ENCODE data around the gene WFIKKN1. TPM values are rescaled to one million over a fixed set of nuclear protein-coding genes. Genes with fewer than 3 reads are reported as not detected.
A peak's percentile ranks its signal among the peaks of the same experiment; 100 is the strongest.

Gene WFIKKN1
- total RNA-seq, 1 experiment from 2014 or later = 0.47 TPM

DNA sequence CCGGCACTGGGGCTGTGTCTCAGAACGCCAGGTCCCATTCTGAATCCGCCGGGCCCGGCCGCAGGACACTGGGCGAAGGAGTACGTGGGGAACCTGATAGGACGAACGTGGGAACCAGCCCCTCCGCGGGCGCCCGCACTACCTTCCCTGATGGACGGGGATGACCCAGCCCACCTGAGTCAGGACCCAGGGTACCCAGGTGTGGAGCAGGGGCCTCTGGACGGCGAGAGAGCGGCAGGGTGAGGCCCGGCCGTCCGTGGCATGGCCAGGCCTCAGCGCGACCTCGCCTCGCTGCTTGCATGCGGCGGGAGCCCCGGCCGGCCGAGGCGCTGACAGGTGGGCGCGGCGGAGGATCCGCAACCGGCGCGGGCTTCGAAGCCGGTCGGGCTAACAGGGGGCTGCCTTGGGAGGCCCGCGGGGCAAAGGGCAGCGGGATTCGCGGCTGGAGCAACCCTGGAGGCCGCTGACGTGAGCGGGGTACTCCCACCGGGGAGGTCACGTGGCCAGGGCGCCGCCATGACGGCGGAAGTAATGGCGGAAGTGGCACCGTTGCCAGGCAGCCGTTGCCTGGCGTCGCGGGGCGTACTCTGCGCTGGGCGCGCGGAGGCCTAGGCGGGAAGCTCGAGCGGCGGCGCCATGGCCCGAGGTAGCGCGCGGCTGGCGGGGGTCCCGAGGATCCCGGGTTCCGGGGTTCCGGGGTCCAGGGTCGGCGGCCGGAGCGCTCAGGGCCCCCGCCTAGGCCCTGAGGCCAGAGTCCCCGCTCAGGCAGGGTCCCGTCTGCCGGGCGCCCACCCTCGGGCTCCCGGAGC, 18.2 kb downstream of the WFIKKN1 start, which contains the start of gene WDR90:
Gene WDR90 (plus strand): TSS at position 585 of the 809 bp plus-strand sequence. CDS start 52 bp downstream, at position 637.
- H3K4me3 ChIP-seq (replicated peaks in 1 of 2; ENCODE audit: low read depth in 1 of 2, low read length in 2 of 2) = peak within 1 kb of the TSS; percentile 64 to 68
- peak within 1 kb of the TSS; percentile 82 for H3K9ac ChIP-seq (ENCODE audit: low read length)
- no peak within 1 kb of the TSS for H2AFZ ChIP-seq (ENCODE audit: low read depth, low read length, poor library complexity, severe bottlenecking)
- peaks cover 19 to 40% of the 10 kb centered on the region in 2 experiments for H3K4me1 ChIP-seq (ENCODE audit: control insufficient read depth in 1 of 2, insufficient read depth in 2 of 2, low read length in 2 of 2)
- peaks cover 27% of the 10 kb centered on the region for H3K79me2 ChIP-seq (ENCODE audit: insufficient read depth, low read length)
- H3K4me2 ChIP-seq (ENCODE audit: low read length) = peak within 1 kb of the TSS; percentile 84
- TF ChIP-seq ZFX (IDR thresholded peaks at IDR 0.05) (peak; percentile 96), ZNF274 (IDR thresholded peaks at IDR 0.05; ENCODE audit: low read depth, low read length) (no peak), YY1 (IDR thresholded peaks at IDR 0.05; ENCODE audit: extremely low read depth, insufficient replicate concordance, low read depth, low read length) (peak; percentile 92), EZH2 (IDR thresholded peaks at IDR 0.05) (no peak), SIN3A (IDR thresholded peaks at IDR 0.05; ENCODE audit: low read depth) (peak; percentile 72), POLR2A (IDR thresholded peaks at IDR 0.05; ENCODE audit: borderline replicate concordance, extremely low read depth, insufficient read depth, insufficient read length) (peak; percentile 44)
- TF ChIP-seq, protein P1, sequence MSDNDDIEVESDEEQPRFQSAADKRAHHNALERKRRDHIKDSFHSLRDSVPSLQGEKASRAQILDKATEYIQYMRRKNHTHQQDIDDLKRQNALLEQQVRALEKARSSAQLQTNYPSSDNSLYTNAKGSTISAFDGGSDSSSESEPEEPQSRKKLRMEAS (IDR thresholded peaks at IDR 0.05) = peak; percentile 90
- ChIA-PET POLR2A (no interaction called here), RAD21 (ENCODE audit: low non-redundant PET in 1 of 2, low total read pairs in 2 of 2, uncharacterized antibody in 2 of 2, unreplicated experiment in 2 of 2) (no interaction called here), CTCF (interaction anchor here (1.9 to 2.3 kb wide), 2 partner anchors 11 to 30 kb away, joined by 5 to 13 read pairs; no protein-coding TSS in a partner anchor)
- no peaks in the 10 kb centered on the region for H3K9me2 ChIP-seq (ENCODE audit: insufficient read depth)
- DNase-seq (ENCODE audit: low read depth, low spot score) (peak; percentile 59), ATAC-seq (peak; percentile 66)
- H3K36me3 ChIP-seq (ENCODE audit: control insufficient read depth in 1 of 2, insufficient read depth in 2 of 2, low read length in 2 of 2) = no peaks in the 10 kb centered on the region
- H3K27me3 ChIP-seq (ENCODE audit: insufficient read depth, low read length) = no peaks in the 10 kb centered on the region
- no TSS peak for BruUV-seq (replicated peaks)
- peak within 1 kb of the TSS; percentile 96 for H3K27ac ChIP-seq (ENCODE audit: low read depth, low read length)
- intact Hi-C loops (cut with micrococcal nuclease) = no loop called here
- H4K20me1 ChIP-seq (ENCODE audit: insufficient read depth) = no peaks in the 10 kb centered on the region
- no peaks in the 10 kb centered on the region for H3K9me3 ChIP-seq (ENCODE audit: control insufficient read depth in 1 of 2, insufficient read depth in 1 of 2, low read depth in 1 of 2, low read length in 2 of 2)

DNA sequence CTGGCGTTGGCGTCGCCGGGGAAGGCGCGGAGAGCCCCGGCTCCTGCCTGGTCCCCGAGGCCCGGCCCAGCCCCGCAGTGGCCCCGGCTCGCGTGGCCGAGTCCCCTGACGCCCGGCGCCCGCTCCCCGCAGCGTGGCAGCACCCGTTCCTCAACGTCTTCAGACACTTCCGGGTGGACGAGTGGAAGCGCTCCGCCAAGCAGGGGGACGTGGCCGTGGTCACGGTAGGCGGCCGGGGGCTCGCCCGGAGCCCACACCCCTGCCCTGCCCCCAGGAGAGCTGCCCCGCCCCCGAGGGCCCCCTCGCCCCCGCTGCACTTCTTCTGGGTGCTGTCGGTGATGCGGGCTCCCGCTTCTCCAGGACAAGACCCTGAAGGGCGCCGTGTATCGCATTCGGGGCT, 18.8 kb downstream of the WFIKKN1 start:
- Histone ChIP-seq H3K4me2 (ENCODE audit: low read length) (peak overlapping the region; percentile 84), H3K9me3 (ENCODE audit: control insufficient read depth in 1 of 2, insufficient read depth in 1 of 2, low read depth in 1 of 2, low read length in 2 of 2) (no peaks in the 10 kb centered on the region), H3K4me3 (replicated peaks in 1 of 2; ENCODE audit: low read depth in 1 of 2, low read length in 2 of 2) (peak overlapping the region; percentile 64 to 68), H3K79me2 (ENCODE audit: insufficient read depth, low read length) (peaks cover 21% of the 10 kb centered on the region), H2AFZ (ENCODE audit: low read depth, low read length, poor library complexity, severe bottlenecking) (no peak overlapping the region), H3K27ac (ENCODE audit: low read depth, low read length) (peak overlapping the region; percentile 96), H3K9ac (ENCODE audit: low read length) (peak overlapping the region; percentile 82), H3K36me3 (ENCODE audit: control insufficient read depth in 1 of 2, insufficient read depth in 2 of 2, low read length in 2 of 2) (no peaks in the 10 kb centered on the region), H4K20me1 (ENCODE audit: insufficient read depth) (no peaks in the 10 kb centered on the region), H3K27me3 (ENCODE audit: insufficient read depth, low read length) (no peaks in the 10 kb centered on the region), H3K4me1 (ENCODE audit: control insufficient read depth in 1 of 2, insufficient read depth in 2 of 2, low read length in 2 of 2) (peaks cover 13 to 33% of the 10 kb centered on the region in 2 experiments), H3K9me2 (ENCODE audit: insufficient read depth) (no peaks in the 10 kb centered on the region)
- no peak for DNase-seq (ENCODE audit: low read depth, low spot score)
- ChIA-PET RAD21 (ENCODE audit: low non-redundant PET in 1 of 2, low total read pairs in 2 of 2, uncharacterized antibody in 2 of 2, unreplicated experiment in 2 of 2) (no interaction called here), CTCF (interaction anchor here (1.9 to 2.3 kb wide), 2 partner anchors 10 to 29 kb away, joined by 5 to 13 read pairs; no protein-coding TSS in a partner anchor), POLR2A (no interaction called here)
- ATAC-seq = peak; percentile 10
- intact Hi-C loops (cut with micrococcal nuclease) = no loop called here
- BruUV-seq (replicated peaks) = no TSS peak
- no peak for TF ChIP-seq YY1 (IDR thresholded peaks at IDR 0.05; ENCODE audit: extremely low read depth, insufficient replicate concordance, low read depth, low read length)
- TF ChIP-seq POLR2A (IDR thresholded peaks at IDR 0.05; ENCODE audit: borderline replicate concordance, extremely low read depth, insufficient read depth, insufficient read length) = no peak
- TF ChIP-seq, protein P2, sequence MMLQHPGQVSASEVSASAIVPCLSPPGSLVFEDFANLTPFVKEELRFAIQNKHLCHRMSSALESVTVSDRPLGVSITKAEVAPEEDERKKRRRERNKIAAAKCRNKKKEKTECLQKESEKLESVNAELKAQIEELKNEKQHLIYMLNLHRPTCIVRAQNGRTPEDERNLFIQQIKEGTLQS (IDR thresholded peaks at IDR 0.05) = no peak
- TF ChIP-seq, protein P3, sequence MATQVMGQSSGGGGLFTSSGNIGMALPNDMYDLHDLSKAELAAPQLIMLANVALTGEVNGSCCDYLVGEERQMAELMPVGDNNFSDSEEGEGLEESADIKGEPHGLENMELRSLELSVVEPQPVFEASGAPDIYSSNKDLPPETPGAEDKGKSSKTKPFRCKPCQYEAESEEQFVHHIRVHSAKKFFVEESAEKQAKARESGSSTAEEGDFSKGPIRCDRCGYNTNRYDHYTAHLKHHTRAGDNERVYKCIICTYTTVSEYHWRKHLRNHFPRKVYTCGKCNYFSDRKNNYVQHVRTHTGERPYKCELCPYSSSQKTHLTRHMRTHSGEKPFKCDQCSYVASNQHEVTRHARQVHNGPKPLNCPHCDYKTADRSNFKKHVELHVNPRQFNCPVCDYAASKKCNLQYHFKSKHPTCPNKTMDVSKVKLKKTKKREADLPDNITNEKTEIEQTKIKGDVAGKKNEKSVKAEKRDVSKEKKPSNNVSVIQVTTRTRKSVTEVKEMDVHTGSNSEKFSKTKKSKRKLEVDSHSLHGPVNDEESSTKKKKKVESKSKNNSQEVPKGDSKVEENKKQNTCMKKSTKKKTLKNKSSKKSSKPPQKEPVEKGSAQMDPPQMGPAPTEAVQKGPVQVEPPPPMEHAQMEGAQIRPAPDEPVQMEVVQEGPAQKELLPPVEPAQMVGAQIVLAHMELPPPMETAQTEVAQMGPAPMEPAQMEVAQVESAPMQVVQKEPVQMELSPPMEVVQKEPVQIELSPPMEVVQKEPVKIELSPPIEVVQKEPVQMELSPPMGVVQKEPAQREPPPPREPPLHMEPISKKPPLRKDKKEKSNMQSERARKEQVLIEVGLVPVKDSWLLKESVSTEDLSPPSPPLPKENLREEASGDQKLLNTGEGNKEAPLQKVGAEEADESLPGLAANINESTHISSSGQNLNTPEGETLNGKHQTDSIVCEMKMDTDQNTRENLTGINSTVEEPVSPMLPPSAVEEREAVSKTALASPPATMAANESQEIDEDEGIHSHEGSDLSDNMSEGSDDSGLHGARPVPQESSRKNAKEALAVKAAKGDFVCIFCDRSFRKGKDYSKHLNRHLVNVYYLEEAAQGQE (IDR thresholded peaks at IDR 0.05; ENCODE audit: low read depth) = no peak
- TF ChIP-seq SP1 (IDR thresholded peaks at IDR 0.05; ENCODE audit: low read depth) = no peak
- no peak for TF ChIP-seq SIN3A (IDR thresholded peaks at IDR 0.05; ENCODE audit: low read depth)
- no peak for TF ChIP-seq CBX3 (IDR thresholded peaks at IDR 0.05; ENCODE audit: low read depth)
- TF ChIP-seq, protein P1 (IDR thresholded peaks at IDR 0.05) = no peak
- no peak for TF ChIP-seq ZFX (IDR thresholded peaks at IDR 0.05)
